GM10266 (cell line): ENCODE data around the gene RASSF7.

Experiments used
- DNase-seq: peaks from one replicate; pipeline ENCODE4 v3.0.0; 2012; ENCODE audit errors: extremely low spot score
- TF ChIP-seq, protein P1 (sequence below): IDR thresholded peaks from 2 replicates; pipeline ENCODE4 v1.5.1; 2012; ENCODE audit warnings: mild to moderate bottlenecking, low read depth; ENCODE audit not compliant: control insufficient read depth, insufficient read depth; ENCODE audit errors: missing control alignments

Gene RASSF7

DNA sequence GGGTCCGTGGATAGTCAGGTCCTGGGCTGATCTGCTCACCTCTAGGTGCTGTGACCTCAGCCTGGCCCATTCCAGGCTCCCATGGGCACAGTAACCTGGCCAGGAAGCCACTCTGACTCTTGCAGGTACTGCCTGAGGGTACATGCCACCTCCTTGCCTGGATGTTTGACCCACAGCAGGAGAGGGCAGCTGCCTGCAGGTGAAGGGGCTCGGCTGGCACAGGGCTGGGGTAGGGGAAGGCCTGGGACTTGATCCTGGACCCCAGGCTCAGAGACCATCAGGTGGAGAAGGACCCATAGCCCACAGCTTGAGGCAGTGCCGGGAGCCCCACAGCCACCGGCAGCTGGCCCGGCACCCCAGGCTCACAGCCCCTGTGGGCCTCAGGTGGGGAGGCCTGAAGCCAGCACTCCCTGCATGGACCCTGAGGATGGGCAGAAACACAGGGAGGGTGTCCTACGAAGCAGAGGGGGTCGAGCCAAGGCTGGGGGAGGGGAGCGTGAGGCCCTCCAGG is 20.7 kb upstream of the RASSF7 start:
- DNase-seq, result no peak
- TF ChIP-seq, protein P1, sequence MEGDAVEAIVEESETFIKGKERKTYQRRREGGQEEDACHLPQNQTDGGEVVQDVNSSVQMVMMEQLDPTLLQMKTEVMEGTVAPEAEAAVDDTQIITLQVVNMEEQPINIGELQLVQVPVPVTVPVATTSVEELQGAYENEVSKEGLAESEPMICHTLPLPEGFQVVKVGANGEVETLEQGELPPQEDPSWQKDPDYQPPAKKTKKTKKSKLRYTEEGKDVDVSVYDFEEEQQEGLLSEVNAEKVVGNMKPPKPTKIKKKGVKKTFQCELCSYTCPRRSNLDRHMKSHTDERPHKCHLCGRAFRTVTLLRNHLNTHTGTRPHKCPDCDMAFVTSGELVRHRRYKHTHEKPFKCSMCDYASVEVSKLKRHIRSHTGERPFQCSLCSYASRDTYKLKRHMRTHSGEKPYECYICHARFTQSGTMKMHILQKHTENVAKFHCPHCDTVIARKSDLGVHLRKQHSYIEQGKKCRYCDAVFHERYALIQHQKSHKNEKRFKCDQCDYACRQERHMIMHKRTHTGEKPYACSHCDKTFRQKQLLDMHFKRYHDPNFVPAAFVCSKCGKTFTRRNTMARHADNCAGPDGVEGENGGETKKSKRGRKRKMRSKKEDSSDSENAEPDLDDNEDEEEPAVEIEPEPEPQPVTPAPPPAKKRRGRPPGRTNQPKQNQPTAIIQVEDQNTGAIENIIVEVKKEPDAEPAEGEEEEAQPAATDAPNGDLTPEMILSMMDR, result no peak

DNA sequence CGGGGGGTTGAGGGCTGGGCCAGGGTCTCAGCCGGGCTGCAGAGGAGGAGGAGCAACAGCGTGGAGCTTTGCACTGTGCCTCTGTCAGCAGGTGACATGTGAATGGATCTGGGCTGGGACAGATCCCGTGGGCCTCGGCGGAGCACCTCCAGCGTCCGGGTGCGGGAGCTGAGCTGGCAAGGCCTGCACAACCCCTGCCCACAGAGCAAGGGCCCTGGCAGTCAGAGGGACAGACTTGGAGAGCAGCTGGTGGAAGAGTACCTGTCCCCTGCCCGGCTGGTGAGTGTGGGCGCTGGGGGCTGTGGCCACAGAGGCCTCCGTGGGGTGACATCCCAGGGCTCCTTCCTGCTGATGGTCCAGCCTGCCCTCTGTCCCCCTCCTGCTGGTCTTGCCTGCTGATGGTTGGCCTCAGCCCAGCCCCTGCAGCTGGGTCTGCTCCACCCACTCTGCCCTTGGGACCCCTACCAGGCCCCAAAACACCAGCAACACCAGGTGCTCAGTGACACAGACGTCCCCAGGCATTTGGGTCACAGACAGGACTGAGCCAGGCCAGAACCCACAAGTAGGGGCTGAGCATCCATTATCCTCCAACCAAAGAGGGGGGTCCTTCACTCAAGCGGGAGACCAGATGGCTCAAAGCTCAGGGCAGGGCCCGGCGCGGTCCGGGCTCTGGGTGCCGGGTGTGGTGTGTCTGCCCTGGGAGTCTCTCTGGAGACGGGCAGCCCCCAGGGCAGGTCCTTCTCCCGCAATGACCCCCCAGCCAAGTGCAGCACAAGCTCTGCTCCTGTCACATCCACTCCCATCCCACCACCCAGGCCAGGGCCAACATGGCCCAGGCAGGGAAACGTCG is 20.0 kb upstream of the RASSF7 start:
- TF ChIP-seq, protein P1, result no peak
- no peak for DNase-seq

DNA sequence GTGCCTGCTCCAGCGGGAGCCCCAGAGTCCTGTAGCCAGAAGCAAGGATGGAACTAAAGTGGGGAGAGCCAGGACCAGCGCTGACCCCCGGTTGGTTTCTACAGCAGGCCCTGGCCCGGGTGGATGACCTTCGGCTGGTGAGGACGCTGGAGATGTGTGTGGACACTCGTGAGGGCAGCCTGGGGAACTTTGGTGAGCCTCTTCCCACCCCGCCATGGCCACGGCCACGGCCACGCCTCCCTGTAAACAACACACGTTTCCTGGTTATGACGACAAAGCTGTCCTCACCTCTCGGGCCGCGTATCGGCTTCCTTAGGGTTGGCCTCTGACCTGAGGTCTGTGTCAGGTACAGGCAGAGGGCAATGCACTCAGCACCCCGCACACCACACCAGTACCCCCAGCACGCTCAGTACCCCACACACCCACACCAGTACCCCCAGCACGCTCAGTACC is 19.3 kb upstream of the RASSF7 start:
- TF ChIP-seq, protein P1, result no peak

DNA sequence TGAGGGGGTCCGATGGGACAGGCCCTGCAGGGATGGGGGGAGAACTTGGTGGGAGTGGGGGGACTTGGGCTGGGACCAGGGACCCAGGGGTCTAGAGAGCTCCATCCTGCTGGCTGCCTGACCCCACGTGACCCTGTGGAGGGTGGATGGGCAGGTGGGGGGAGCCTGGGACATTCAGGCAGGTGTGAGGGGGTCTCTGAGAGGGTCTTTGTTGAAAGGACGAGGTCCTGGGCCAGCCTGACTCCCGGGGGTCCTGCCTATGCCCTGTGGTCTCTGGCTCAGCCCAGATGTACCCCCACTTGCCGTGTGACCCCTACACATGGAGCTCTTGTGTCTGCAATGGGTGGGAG is 16.0 kb upstream of the RASSF7 start:
- TF ChIP-seq, protein P1, result no peak
- no peak for DNase-seq

More for the DNA sequence above, 19.3 kb upstream of the RASSF7 start:
- no peak for DNase-seq

DNA sequence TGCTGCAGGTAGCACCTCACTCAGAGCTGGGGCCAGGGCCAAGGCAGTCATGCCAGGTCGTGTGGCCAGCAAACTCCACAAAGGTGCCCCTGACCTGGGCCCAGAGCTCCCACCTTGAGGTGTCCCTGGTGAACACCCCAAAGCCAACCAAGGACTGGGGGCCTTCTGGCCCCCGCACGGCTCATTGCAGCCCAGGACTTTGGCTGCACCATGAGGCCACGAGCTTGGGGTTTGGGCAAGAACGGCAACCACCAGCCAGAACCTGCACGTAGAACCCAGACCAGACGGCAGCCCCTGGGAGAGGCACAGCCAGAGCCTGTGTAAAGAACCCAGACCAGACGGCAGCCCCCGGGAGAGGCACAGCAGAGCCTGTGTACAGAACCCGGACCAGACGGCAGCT is 15.6 kb upstream of the RASSF7 start:
- TF ChIP-seq, protein P1, result no peak
- DNase-seq, result no peak

DNA sequence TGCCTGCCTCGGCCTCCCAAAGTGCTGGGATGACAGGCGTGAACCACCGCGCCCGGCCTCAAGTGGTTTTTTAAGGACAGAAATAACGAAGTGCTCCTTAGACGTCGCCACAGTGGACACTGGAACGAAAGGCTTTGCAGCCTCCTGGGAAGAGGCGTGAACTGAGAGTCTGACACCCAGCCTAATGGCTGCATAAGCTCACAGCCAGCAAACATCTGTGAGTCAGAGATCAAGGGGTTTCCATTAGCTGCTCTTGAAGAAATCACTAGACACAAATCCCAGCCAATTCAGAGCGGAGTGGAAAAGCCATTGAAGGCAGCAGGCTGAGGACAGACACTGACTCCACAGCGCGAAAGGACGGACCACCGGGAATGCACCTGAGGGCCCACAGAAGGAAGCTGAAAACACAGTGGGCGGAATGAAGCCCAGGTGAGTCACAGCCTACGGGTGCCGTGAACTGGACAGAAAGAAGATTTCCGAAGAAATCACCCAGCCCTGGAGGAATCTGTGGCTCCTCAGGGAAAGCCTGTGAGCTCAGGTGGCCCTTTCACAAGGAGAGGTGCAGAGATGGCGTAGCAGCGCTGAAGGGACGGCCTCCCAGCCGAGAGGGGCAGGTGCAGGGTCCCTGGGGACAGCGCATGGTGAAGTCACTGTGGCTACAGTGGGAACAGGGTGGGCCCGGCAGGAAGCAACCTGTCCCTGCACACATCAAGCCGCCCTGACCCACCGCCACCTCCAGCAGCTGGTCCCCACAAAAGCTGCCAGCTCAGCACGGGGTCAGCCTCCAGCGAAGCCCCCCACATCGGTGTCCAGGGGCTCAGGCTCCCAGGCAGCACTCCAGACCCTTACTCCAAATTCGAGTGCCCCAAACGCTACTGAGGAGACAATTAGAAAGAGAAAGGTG is 11.8 kb upstream of the RASSF7 start:
- DNase-seq, result no peak

More for the DNA sequence above, 11.8 kb upstream of the RASSF7 start:
- TF ChIP-seq, protein P1, result no peak
